NK-92 (cell line): Measurements from ENCODE around the gene SCD.
"Not testable (repeated sequence)": the region's sequence is repeated elsewhere in the genome, so short reads cannot be mapped to it uniquely, and the experiment has no call there.

Experiments used
- DNase-seq: peaks from one replicate; lab custom pipeline; 2025; ENCODE audit not compliant: unreplicated experiment; lab: John Stamatoyannopoulos, UW

Gene SCD

DNA sequence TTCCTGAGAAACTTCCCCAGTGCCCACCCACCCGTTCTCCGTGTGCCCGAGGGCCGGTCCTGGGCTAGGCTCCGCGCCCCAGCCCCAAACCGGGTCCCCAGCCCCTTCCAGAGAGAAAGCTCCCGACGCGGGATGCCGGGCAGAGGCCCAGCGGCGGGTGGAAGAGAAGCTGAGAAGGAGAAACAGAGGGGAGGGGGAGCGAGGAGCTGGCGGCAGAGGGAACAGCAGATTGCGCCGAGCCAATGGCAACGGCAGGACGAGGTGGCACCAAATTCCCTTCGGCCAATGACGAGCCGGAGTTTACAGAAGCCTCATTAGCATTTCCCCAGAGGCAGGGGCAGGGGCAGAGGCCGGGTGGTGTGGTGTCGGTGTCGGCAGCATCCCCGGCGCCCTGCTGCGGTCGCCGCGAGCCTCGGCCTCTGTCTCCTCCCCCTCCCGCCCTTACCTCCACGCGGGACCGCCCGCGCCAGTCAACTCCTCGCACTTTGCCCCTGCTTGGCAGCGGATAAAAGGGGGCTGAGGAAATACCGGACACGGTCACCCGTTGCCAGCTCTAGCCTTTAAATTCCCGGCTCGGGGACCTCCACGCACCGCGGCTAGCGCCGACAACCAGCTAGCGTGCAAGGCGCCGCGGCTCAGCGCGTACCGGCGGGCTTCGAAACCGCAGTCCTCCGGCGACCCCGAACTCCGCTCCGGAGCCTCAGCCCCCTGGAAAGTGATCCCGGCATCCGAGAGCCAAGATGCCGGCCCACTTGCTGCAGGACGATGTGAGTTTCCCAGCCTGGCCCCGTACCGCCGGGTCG lies at the start of gene SCD:
Gene SCD (plus strand): TSS at position 469 of the 803 bp plus-strand sequence. CDS start 272 bp downstream, at position 741.
- DNase-seq, result peak; percentile 35

DNA sequence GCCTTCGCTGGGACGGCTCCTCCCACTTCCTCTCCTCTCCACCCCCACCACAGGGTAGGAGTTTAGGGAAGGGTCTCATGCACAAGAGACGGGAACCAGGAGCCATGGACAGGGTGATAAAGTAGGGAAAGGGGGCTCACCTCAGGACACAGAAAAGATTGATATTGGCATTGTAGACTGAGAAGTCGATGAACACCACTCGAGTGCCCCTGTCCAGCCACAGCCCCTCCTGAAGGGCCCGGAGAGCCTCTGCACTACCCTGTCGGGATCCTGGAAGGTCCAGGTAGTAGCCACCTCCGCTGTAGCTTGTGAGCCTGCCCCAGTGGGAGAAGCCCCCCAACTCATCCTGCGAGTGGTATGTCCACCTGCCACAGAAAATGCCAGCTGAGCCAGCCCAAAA lies 49.8 kb upstream of the SCD start:
- DNase-seq, result no peak

GRCh38 chr10:100301123-100301522 lies 45.9 kb upstream of the SCD start:
- DNase-seq, result not testable (repeated sequence)

GRCh38 chr10:100303724-100304319 lies 43.2 kb upstream of the SCD start:
- DNase-seq, result no peak

GRCh38 chr10:100304414-100304813 lies 42.6 kb upstream of the SCD start:
- no peak for DNase-seq

- DNase-seq, result no peak
These were observed 40.2 kb upstream of the SCD start for GRCh38 chr10:100306861-100307260.

GRCh38 chr10:100307684-100308083 lies 39.3 kb upstream of the SCD start:
- DNase-seq, result no peak

- DNase-seq, result no peak
These were observed 35.7 kb upstream of the SCD start for GRCh38 chr10:100311298-100311697.

GRCh38 chr10:100315615-100316014 lies 31.4 kb upstream of the SCD start:
- no peak for DNase-seq

GRCh38 chr10:100318207-100318606 lies 28.8 kb upstream of the SCD start:
- DNase-seq, result no peak

DNA sequence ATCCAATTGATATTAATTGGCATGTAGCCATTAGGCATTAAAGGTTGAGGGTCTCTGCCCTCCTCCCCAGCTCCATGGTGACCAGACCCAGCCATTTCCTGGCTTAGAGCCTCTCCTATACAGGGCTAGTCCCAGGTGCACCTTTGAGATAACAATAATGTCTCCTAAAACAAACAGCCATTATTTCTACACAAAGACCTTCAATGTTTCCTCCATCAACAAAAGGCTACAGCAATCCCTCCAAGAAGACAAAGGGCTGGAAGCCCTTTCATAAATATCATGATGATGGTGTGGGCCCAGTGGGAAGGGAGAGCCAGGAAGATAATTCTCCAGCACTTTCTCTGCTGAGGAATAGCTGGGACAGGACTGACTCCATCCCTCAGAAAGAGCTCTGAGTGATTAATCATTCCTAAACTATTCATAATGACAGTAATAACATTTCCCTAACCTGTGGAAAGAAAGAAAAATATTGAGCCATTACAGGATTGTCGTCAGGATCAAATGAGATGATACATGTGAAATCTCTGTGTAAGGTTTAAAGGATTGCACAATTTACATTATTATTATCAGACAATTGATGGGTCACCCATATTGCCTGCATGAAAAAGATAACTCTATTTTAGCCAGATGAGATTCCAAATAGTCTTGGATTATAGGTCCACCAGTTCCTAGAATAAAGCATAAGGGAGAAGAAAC lies 27.2 kb upstream of the SCD start:
- no peak for DNase-seq

DNA sequence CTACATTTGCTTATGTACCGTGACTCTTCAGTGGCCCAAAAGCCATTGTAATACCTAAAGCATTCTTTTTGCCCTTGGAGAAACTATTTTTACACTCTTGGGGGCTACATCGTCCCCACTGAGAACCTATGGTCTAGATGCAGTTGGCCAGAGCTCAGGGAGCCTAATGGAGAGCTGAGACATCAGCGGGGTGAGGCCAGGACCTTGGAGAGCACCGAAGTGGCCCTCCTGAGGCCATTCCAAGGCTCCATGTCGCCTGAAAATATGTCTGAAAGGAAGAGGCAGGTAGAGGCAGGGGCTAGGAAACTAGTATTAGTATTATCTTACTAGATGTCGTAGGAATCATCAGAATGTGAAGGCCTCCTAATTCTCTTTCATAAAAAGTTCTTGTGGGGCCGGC lies 21.9 kb upstream of the SCD start:
- no peak for DNase-seq

DNA sequence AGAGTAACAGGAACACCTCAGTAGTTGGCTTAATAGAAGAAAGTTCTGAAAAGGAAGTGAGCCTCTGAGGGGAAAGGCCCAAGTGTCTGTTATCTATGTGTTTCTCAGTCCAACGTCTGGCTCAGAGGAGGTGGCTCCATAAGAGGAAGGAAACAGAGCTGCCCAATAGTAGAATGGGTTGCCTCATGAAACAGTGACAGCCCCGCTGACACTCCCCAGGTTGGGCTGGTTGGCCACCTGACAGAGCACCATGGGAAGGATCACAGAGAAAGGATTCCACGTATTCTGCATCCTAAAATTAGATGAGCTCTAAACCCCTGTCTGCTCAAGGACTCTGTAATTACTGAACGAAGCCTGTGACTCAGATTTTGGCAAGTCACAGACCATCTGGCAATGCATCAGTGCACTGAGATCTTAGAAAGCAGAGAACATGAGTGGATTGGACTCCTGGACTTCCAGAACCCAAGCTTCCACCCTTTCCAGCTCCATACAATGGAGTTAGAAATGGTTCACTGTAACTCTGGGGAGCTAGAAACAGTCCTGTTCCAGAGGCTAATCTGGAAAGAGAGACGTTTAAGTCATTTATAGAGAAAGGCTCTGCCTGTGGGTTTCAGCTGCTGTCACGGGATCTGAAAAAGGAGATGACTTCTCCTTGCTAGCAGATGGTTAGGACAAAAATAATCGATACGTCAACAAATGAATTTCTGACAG lies 19.9 kb upstream of the SCD start:
- no peak for DNase-seq

- no peak for DNase-seq
These were observed 19.4 kb upstream of the SCD start for GRCh38 chr10:100327718-100328009.

- DNase-seq, result no peak
These were observed 18.8 kb upstream of the SCD start for GRCh38 chr10:100328198-100328597.

- no peak for DNase-seq
These were observed 17.0 kb upstream of the SCD start, which contains the start of gene PKD2L1 for GRCh38 chr10:100330079-100330478. Gene PKD2L1 (minus strand): TSS chr10:100330228. CDS start chr10:100330103, 125 bp downstream.

DNA sequence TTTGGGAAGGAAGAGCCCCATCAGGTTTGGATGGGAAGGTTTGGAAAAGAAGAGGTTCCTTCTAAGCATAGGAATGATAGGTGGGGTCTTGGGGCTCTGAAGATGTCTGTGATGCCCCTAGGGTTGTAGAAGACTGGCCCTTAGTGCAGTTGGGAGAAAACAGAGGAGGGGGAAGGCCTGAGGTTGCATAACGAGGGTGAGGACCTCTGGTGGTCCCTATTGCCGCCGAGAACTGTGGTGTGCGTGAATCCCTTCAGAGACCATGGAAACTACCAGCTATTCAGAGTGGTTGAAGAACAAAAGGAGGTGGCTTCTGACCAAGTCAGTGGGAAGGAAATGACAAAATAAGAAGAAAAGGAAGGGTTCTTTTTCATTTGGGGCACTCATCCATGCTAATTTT lies 13.9 kb upstream of the SCD start:
- no peak for DNase-seq

GRCh38 chr10:100333661-100334440 lies 13.2 kb upstream of the SCD start:
- no peak for DNase-seq

GRCh38 chr10:100334762-100335161 lies 12.3 kb upstream of the SCD start:
- DNase-seq, result no peak

DNA sequence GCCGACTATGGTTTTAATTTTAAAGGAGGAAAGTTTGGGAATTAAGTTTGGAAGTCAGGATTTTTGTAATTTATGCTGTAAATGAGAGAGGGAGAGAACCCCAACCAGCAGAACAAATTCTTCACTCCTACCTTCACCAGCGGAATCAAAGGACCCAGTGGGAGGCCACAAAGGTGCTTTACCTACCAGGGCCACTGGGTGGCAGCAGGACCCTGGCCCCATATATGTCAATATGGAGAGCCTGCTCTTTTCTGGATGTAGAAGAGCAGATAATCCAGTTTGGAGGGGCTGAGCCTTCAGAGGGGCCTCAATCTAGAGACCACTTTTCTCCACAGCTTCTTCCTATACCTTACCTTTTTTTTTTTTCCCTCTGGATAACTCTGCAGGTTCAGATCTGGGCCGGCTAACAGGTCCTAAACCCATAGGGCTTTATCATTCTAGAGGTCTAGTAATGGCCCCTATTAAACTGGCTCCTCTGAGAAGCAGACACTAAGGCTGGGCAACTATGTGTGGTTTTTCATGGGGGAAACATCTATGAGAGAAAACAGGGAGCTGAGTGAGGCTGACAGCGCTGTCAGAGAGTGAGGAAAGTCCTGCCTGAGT lies 8.5 kb upstream of the SCD start:
- no peak for DNase-seq
